Measurements from ENCODE around the gene DCP1B.

- no peak for TF ChIP-seq EP300 (IDR thresholded peaks at IDR 0.05)
- TF ChIP-seq, protein P1, sequence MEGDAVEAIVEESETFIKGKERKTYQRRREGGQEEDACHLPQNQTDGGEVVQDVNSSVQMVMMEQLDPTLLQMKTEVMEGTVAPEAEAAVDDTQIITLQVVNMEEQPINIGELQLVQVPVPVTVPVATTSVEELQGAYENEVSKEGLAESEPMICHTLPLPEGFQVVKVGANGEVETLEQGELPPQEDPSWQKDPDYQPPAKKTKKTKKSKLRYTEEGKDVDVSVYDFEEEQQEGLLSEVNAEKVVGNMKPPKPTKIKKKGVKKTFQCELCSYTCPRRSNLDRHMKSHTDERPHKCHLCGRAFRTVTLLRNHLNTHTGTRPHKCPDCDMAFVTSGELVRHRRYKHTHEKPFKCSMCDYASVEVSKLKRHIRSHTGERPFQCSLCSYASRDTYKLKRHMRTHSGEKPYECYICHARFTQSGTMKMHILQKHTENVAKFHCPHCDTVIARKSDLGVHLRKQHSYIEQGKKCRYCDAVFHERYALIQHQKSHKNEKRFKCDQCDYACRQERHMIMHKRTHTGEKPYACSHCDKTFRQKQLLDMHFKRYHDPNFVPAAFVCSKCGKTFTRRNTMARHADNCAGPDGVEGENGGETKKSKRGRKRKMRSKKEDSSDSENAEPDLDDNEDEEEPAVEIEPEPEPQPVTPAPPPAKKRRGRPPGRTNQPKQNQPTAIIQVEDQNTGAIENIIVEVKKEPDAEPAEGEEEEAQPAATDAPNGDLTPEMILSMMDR (IDR thresholded peaks at IDR 0.05), result no peak
Measured at GRCh38 chr12:1922075-1922709, 82.1 kb downstream of the DCP1B start.
